Esophagus (tissue), 2 donors: ENCODE results near the gene DNLZ. TPM values are rescaled to one million over a fixed set of nuclear protein-coding genes. Genes with fewer than 3 reads are reported as not detected.

Experiments
- H3K27ac ChIP-seq, 2 donors: one replicate each; pipeline ENCODE4 v1.5.1; 2013; ENCODE audit warnings: low read depth in 2 of 2, mild to moderate bottlenecking in 2 of 2, inconsistent platforms in 1 of 2, low read length in 1 of 2, moderate library complexity in 1 of 2
- H3K27me3 ChIP-seq, 2 donors: one replicate each; pipeline ENCODE4 v1.6.1; 2013; ENCODE audit warnings: low read length in 2 of 2, control low read depth in 1 of 2, mild to moderate bottlenecking in 1 of 2; ENCODE audit not compliant: insufficient read depth in 2 of 2, control insufficient read depth in 1 of 2
- H3K36me3 ChIP-seq, 2 donors: one replicate each; pipeline ENCODE4 v1.6.1; 2013; ENCODE audit warnings: low read length in 1 of 2; ENCODE audit not compliant: control insufficient read depth in 2 of 2, insufficient read depth in 2 of 2
- H3K4me1 ChIP-seq, 2 donors: one replicate each; pipeline ENCODE4 v1.6.1; 2013; ENCODE audit warnings: low read length in 1 of 2; ENCODE audit not compliant: control insufficient read depth in 2 of 2, insufficient read depth in 2 of 2
- H3K4me3 ChIP-seq, 2 donors: one replicate each; pipeline ENCODE4 v1.5.1; 2013; ENCODE audit warnings: low read length in 2 of 2, mild to moderate bottlenecking in 2 of 2, low read depth in 1 of 2, moderate library complexity in 1 of 2
- H3K9me3 ChIP-seq, 2 donors: one replicate each; pipeline ENCODE4 v1.6.1; 2013; ENCODE audit warnings: mild to moderate bottlenecking in 2 of 2, low read depth in 1 of 2, low read length in 1 of 2, moderate library complexity in 1 of 2; ENCODE audit not compliant: control insufficient read depth in 2 of 2, insufficient read depth in 1 of 2
- WGBS, 2 donors: extraction: QIAGEN DNeasy Blood & Tissue Kit; methylation state at CpG; one replicate each; pipeline ENCODE4 v1.1.7; 2013; 5-methylcytosine and 5-hydroxymethylcytosine counted together
- polyA plus RNA-seq, 2 donors: library from polyadenylated mRNA; stranded (reverse); fragments of 200-250 nt; gene quantifications; one replicate each; pipeline ENCODE4 v1.2.3, GENCODE V29; 2013
- donor health status: healthy with polysubstance abuse.
- donor health status: Bipolar disorder and iron deficiency.

Gene DNLZ
- polyA plus RNA-seq, 2 donors, result 7.1 to 10.1 TPM

DNA sequence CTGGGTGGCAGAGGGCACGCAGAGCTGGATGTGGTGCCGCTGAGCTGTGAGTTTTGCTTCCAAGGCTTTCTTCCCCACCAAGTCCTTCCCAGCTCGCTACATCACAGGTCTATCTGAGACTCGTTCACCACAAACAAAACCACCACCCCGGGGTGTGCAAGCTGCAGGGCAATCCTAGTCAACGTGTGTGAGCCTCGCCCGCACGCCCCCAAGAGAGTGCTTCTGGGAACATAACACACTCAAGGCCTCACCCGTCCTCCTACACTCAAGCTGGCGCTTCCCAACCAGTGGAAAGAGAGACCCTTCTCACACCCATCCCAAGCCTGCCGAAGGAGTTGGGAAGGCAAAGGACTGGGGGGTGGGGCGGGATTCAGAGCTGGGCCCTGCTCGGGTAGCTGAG lies 25.9 kb upstream of the DNLZ start:
- Histone ChIP-seq H3K36me3 (peaks cover 25 to 45% of the 10 kb centered on the region in 2 donors), H3K27me3 (no peaks in the 10 kb centered on the region), H3K4me3 (no peak overlapping the region), H3K4me1 (no peaks in the 10 kb centered on the region), H3K9me3 (no peaks in the 10 kb centered on the region), H3K27ac (no peak overlapping the region)
- WGBS, 2 donors, result 84 to 85% methylated on average over 14 of the region's 14 CpGs

GRCh38 chr9:136387217-136387616 lies 23.7 kb upstream of the DNLZ start:
- 94 to 97% methylated on average over 13 to 19 of the region's 19 CpGs for WGBS, 2 donors
- H3K4me1 ChIP-seq, result no peaks in the 10 kb centered on the region
- H3K36me3 ChIP-seq, result peaks cover 36 to 52% of the 10 kb centered on the region in 2 donors
- no peak overlapping the region for H3K27ac ChIP-seq
- no peaks in the 10 kb centered on the region for H3K27me3 ChIP-seq
- no peak overlapping the region for H3K4me3 ChIP-seq
- H3K9me3 ChIP-seq, result no peaks in the 10 kb centered on the region

GRCh38 chr9:136386018-136386417 lies 22.5 kb upstream of the DNLZ start:
- peaks cover 32 to 54% of the 10 kb centered on the region in 2 donors for H3K36me3 ChIP-seq
- H3K27me3 ChIP-seq, result no peaks in the 10 kb centered on the region
- 83 to 90% methylated on average over 13 of the region's 13 CpGs for WGBS, 2 donors
- H3K9me3 ChIP-seq, result no peaks in the 10 kb centered on the region
- no peaks in the 10 kb centered on the region for H3K4me1 ChIP-seq
- H3K4me3 ChIP-seq, result no peak overlapping the region
- H3K27ac ChIP-seq, result no peak overlapping the region

DNA sequence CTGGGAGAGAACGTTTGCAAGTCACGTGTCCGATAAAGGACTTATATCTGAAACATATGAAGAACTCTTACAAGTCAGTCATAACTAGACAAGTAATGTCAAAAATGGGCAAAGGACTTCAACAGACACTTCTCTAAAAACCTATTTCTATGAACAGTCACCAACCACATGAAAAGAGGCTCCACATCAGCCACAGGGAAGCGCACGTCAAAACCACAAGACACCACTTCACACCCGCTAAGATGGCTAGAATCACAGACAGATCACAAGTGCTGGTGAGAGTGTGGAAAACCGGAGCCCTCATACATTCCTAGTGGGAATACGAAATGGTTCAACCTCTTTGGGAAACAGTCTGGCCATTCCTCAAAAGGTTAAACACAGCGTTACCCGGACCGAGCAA lies 21.5 kb upstream of the DNLZ start:
- Histone ChIP-seq H3K27me3 (no peaks in the 10 kb centered on the region), H3K4me3 (no peak overlapping the region), H3K36me3 (peaks cover 32 to 62% of the 10 kb centered on the region in 2 donors), H3K4me1 (no peaks in the 10 kb centered on the region), H3K27ac (no peak overlapping the region), H3K9me3 (no peaks in the 10 kb centered on the region)
- 81 to 86% methylated on average over 11 of the region's 11 CpGs for WGBS, 2 donors

DNA sequence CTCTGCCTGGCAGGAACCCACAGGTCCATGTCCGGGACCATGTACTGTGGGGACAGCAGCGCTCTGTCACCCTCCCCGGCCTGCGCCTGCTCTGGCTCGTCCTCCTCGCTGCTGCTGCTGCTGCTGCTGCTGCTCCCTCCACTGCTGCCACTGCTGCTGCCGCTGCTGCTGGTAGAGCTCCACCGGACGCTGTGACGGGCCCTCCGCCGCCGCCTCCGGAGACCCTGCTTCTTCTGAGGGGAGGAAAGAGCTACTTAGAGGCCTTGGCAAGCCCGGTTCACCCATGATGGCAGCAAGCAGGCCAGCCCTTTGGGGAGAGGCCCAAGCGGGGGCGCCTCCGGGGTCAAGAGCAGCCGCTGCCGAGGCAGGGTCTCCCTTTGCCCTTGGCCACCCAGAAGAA lies 19.9 kb upstream of the DNLZ start:
- WGBS, 2 donors, result 96 to 97% methylated on average over 20 of the region's 20 CpGs
- Histone ChIP-seq H3K36me3 (peaks cover 25 to 66% of the 10 kb centered on the region in 2 donors), H3K4me1 (no peaks in the 10 kb centered on the region), H3K27me3 (no peaks in the 10 kb centered on the region), H3K27ac (no peak overlapping the region), H3K9me3 (no peaks in the 10 kb centered on the region), H3K4me3 (no peak overlapping the region)

DNA sequence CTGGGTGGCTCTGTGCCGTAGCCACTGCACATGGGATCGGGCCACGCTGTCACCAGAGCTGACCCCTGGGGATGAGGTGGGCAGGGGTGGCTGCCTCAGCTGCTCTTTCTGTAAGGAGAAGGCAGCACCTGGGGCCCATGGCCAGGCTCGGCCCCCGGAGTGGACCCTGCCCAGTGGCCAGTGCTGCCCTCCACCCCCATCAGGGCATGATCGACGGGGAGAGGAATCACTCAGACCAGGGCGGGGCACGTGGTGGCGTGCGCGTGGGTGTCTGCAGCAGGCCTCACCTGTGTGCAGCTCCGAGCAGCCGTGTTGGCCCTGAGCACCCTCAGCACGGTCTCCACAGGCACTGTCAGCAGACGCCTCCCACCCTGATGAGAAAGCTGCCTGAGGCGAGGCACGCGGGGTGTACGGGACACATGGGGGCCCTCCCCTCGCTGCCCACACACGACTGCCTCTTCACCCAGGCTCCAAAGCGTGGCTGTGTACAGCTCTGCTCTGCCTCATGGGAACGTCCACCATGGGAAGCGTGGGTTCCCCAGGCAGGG lies 18.5 kb upstream of the DNLZ start:
- WGBS, 2 donors, result 90 to 91% methylated on average over 25 of the region's 25 CpGs
- Histone ChIP-seq H3K27ac (no peak overlapping the region), H3K4me3 (no peak overlapping the region), H3K9me3 (no peaks in the 10 kb centered on the region), H3K27me3 (no peaks in the 10 kb centered on the region), H3K36me3 (peaks cover 15 to 55% of the 10 kb centered on the region in 2 donors), H3K4me1 (no peaks in the 10 kb centered on the region)

GRCh38 chr9:136381311-136381710 lies 17.8 kb upstream of the DNLZ start:
- H3K9me3 ChIP-seq, result no peaks in the 10 kb centered on the region
- no peaks in the 10 kb centered on the region for H3K27me3 ChIP-seq
- 75 to 83% methylated on average over 9 of the region's 9 CpGs for WGBS, 2 donors
- H3K27ac ChIP-seq, result no peak overlapping the region
- no peak overlapping the region for H3K4me3 ChIP-seq
- H3K36me3 ChIP-seq, result peaks cover 14 to 52% of the 10 kb centered on the region in 2 donors
- H3K4me1 ChIP-seq, result no peaks in the 10 kb centered on the region

- H3K27me3 ChIP-seq, result no peaks in the 10 kb centered on the region
- WGBS, 2 donors, result 92 to 93% methylated on average over 17 of the region's 17 CpGs
- no peaks in the 10 kb centered on the region for H3K9me3 ChIP-seq
- no peaks in the 10 kb centered on the region for H3K4me1 ChIP-seq
- H3K27ac ChIP-seq, result no peak overlapping the region
- peaks cover 14 to 52% of the 10 kb centered on the region in 2 donors for H3K36me3 ChIP-seq
- H3K4me3 ChIP-seq, result no peak overlapping the region
Observed at GRCh38 chr9:136380381-136380780, 16.8 kb upstream of the DNLZ start.

- Histone ChIP-seq H3K36me3 (peaks cover 12 to 52% of the 10 kb centered on the region in 2 donors), H3K27ac (no peak overlapping the region), H3K27me3 (no peaks in the 10 kb centered on the region), H3K4me1 (no peaks in the 10 kb centered on the region), H3K9me3 (no peaks in the 10 kb centered on the region), H3K4me3 (no peak overlapping the region)
- 86 to 92% methylated on average over 11 of the region's 11 CpGs for WGBS, 2 donors
Observed at GRCh38 chr9:136379891-136380290, 16.3 kb upstream of the DNLZ start.

DNA sequence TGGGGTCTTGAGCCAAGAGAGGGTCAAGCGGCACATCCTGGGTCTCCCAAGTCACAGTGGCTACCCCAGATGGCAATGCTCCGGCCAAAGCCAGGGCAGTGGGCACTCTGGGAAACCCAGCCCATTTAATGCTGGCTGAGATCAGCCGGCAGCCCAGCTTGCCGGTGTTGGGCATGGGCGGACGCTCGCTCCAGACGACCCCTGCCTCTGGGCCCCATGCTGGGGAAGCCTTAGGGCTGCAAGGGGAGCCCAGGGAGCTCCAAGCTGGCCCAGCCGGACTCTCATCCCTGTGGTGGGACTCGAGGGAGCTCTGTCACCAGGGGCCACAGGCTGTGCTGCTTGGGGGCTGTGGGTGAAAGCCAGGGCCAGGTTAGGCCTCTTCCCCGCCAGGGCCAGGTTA lies 15.9 kb upstream of the DNLZ start:
- Histone ChIP-seq H3K4me1 (no peaks in the 10 kb centered on the region), H3K9me3 (no peaks in the 10 kb centered on the region), H3K27ac (no peak overlapping the region), H3K36me3 (peaks cover 12 to 51% of the 10 kb centered on the region in 2 donors), H3K27me3 (no peaks in the 10 kb centered on the region), H3K4me3 (no peak overlapping the region)
- WGBS, 2 donors, result 93 to 94% methylated on average over 11 of the region's 11 CpGs
